GM04504 (cell line): ENCODE results near the gene SLFN12.
"Not testable (repeated sequence)": the region's sequence is repeated elsewhere in the genome, so short reads cannot be mapped to it uniquely, and the experiment has no call there.

Experiments
- DNase-seq: peaks from one replicate; pipeline ENCODE4 v3.0.0-alpha.2; 2012; ENCODE audit warnings: low read depth

The SLFN12 gene

DNA sequence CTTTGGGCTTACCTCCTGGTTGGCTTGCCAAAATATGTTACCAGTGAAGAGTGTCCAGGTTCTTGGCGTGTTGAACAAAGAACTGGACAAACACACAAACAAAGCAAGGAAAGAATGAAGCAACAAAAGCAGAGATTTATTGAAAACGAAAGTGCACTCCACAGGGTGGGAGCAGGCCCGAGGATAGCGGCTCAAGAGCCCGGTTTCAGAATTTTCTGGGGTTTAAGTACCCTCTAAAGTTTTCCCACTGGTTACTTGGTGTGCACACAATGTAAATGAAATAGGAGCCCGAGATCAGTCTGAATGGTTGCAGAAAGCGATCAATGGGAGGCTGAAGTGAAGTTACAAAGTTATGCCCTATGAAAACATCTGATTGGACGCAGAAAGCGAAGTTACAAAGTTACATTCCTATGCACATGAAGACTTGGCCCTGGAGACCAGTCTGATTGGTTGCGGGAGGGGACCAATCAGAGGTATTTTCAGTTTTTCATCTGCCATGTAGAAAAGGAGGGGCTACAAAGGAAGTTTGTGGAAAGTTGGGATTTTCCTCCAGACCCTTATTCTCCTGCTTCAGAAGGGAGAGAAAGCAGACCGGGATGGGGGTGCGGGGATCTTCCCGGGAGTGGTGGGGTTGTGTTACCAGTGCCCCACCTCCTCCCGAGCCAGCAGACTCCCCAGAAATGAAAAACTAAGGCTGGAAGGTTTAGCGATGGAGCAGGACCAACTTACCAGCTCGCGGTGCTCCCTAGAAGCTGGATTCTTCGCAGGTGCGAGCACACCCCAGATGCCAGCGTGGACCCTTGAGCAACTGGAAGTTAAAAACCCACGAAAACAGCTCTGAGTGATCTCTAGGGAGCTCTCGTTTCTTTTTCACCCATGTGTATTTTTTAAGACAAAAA is at the start of gene SLFN12:
TSS of gene SLFN12 (minus strand) at position 325 of the 899 bp plus-strand sequence. CDS start 9,472 bp downstream, outside the sequence.
- peak; percentile 28 for DNase-seq

DNA sequence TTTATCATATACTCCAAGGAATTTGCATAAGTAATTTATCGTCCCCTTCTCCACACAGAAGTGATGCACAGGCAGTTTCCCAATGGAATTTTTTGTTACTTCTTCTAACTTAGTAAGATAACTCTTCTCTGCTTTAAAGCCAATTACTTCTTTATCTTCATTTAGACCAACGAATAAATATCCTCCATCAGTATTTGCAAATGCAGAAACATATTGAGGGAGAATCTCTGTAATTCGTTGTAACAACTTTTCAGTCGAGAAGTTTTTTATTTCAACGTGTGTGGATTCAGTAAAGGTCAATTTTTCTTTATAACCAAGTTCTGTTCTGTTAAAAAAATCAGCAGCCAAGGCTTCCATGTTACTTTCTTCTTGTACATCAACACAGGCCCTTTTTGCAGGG is 47.0 kb upstream of the SLFN12 start:
- no peak for DNase-seq

DNA sequence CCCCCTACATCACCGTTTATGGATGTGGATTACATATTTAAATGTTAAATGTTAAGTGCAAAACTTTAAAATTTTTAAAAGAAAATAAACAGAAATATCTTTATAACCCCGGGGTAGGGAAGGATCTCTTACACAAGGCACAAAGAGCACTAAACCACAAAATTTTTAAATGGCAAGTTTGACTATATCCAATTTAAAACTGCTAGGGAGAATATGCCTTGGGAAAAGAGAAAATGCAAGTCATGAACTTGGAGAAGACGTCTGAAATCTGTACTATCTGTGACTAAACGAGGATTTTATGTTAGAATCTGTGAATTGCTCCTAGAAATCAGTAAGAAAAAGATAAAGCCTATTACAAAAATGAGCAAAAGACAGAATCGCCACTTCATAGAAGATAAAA is 44.9 kb upstream of the SLFN12 start:
- no peak for DNase-seq

- no peak for DNase-seq
These were observed 44.1 kb upstream of the SLFN12 start for GRCh38 chr17:35476283-35476820.

- DNase-seq, result no peak
These were observed 36.2 kb upstream of the SLFN12 start for GRCh38 chr17:35468475-35468874.

DNA sequence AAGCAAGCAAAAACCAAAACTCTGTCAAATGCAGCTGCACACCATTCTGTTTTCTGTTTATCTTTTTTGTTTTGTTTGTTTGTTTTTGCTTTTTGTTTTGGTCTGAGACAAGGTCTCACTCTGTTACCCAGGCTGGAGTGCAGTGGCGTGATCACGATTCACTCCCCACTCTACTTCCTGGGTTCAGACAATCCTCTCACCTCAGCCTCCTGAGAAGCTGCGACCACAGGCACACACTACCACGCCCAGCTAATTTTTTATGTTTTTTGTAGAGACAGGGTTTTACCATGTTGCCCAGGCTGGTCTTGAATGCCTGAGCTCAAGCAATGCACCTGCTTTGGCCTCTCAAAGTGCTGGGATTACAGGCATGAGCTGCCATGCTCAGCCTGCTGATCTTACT is 35.5 kb upstream of the SLFN12 start:
- no peak for DNase-seq

DNA sequence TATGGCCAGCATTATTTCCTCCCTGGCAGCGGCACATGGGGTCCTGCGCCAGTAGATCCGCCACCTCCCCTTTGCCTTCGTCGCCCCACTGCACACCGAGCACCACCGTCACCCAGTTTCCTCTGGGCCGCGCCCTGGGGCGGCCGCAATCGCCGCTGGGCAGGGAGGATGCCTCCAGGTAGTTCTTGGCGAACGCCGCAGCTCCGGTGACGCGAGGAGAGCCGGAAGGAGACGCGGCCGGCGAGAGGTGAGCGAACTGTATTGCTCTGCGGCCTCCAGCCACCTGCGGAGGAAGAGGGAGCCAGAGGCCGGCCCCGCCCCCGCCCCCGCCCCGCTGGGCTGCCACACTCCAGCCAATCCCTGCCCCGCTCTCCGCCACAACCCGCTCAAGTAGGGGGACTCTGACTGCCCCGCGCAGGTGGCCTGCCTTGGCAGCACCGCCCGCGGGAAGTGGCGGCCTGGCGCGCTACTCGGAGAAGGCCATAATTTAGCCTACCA is 28.1 kb upstream of the SLFN12 start:
- no peak for DNase-seq

DNA sequence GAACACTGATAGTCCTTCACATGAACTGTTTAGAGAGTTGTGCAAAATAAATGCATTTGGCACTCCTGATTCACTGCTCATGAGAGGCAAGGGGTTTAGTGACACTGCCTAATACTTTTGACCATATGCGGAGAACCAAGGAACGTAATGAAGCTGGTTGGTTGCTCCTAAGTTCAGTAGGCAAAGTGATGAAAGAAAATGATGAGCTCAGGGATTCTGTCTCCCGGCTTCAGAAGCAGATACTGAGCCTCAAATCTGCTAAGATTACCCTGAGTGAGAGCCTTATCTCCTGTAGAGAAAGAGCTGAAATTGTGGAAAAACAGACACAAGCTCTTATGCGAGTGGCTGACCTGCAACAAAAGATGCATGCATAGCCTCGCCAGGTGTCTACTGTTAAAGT is 21.7 kb upstream of the SLFN12 start:
- DNase-seq, result not testable (repeated sequence)

DNA sequence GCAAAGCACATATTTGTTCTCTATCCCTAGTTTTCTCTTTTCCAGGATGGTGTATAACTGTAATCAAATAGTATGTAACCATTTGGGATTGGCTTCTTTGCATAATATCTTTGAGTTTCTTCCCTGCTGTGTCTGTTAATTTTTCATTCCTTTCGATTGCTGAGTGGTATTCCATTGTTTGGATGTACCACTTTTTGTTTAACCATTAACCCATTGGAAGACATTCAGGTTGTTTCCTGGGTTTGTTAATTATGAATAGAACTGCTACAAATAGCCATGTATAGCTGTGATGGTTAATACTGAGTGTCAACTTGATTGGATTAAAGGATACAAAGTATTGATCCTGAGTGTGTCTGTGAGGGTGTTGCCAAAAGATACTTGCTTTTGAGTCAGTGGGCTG is 20.9 kb upstream of the SLFN12 start:
- no peak for DNase-seq

DNA sequence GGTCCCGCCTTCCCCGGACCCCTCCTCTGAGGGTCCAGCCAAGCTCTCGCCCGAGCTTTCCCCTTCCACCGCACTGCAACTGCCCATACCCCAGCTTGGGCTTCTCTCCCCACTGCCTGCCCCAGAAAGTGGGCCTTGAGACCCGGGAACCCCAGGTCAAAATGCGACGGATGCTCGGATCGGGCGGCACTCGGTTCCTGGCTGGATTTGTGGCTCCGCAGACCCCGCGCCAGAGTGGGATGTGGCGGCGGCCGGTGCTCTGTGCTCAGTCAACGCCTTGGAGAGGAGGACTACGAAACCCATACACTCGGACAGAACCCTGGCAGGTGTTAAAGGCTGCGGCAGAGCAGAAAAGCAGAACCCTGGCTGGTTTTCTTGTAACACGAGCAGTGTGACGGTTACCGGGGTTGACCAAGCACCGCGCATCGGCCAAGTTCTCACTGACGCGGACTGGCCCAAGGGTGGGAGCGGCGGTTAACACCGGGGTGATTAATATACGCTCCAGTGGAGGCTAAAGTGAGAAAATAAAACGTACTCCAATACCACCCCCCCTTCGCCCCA is 17.2 kb upstream of the SLFN12 start:
- DNase-seq, result no peak

GRCh38 chr17:35448899-35449227 is 16.6 kb upstream of the SLFN12 start:
- no peak for DNase-seq

DNA sequence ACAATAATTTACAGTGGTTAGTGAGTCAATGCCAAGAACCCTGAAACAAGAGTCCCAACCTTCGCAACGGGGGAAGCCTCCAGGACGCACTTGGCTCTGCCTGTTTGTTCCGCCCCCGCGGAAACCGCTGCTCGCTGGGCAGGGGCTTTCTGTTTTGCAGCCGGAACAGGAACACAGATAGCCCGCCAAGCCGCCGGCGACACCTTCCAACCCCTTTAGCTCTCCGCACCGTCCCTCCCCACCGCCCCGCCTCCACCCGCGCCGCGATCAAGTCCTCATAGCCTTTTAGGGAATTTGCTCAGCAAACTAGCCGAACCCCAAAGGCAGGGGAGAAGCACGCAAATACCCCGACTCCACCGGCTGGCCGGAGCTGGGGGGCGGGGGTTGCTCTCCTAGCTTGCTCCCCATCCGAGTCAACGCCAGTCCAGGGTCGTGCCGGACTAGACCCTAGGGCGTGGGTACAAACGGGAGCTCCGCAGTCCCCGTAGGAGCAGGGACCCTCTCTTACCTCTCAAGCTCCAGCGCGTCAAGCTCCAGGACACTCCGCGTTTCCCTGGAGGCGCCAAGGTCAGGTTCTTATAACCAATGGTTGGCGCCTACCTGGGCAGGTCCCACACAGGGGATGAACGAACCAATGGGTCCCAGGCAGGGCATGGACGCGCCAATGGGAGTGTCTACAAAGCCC is 16.1 kb upstream of the SLFN12 start, which contains the start of gene SLFN13:
TSS of gene SLFN13 (minus strand) at position 553 of the 685 bp plus-strand sequence. CDS start 3,086 bp downstream, outside the sequence.
- no peak for DNase-seq

GRCh38 chr17:35447499-35447898 is 15.2 kb upstream of the SLFN12 start:
- no peak for DNase-seq

- DNase-seq, result no peak
These were observed 6.1 kb upstream of the SLFN12 start for GRCh38 chr17:35438433-35438832.

GRCh38 chr17:35433075-35433894 is 985 bp upstream of the SLFN12 start:
- peak; percentile 95 for DNase-seq

DNA sequence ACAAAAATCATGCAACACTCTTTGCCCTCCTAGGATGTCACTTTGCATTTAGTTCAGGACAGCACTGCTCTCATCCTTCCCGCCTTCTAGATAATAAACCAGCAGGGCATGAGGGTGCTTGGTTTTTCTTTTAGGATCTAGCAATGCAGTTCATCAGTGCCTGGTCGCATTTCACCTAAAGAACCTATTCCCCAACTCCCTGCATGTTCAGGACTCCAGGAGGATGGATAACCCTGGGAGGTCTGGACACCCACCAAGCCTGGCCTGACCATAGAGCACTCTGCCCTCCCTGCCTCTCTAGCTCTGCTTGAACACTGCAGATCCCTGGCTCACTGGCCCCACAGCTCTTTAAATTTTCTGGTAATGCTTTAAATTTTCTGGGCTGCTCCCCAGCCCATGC is 2.6 kb downstream of the SLFN12 start:
- no peak for DNase-seq

- no peak for DNase-seq
These were observed 4.1 kb downstream of the SLFN12 start for GRCh38 chr17:35428229-35428628.

DNA sequence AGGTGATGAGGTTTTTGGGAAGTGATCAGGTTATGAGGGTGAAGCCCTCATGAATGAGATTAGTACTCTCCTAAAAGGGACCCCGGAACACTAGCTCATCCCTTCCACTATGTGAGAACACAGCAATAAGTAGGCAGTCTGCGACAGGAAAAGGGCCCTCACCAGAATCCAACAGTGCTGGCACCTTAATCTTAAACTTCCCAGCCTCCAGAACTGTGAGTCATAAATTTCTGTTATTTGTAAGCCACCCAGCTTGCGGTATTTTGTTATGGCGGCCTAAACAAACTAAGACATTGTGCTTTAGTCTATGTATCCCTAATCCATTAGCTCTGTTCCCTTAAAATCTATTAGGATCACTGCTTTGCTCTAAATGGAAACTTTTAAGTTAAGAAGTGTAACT is 8.5 kb downstream of the SLFN12 start:
- DNase-seq, result no peak

DNA sequence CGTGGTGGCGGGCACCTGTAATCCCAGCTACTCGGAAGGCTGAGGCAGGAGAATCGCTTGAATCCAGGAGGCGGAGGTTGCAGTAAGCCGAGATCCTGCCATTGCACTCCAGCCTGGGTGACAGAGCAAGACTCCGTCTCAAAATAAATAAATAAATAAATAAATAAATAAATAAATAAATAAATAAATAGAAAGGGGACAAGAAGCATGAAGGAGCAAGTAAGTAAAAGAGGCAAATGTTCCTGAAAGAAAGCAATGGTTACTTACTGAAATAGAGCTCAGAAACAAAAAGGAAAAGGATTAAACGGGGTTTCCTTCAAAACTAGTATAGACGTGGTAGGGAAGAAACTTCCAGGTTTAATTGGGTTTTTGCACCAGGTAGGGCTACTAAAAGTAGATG is 11.2 kb downstream of the SLFN12 start:
- not testable (repeated sequence) for DNase-seq

- no peak for DNase-seq
These were observed 15.6 kb downstream of the SLFN12 start for GRCh38 chr17:35416659-35417058.

GRCh38 chr17:35414707-35415106 is 17.6 kb downstream of the SLFN12 start:
- not testable (repeated sequence) for DNase-seq

DNA sequence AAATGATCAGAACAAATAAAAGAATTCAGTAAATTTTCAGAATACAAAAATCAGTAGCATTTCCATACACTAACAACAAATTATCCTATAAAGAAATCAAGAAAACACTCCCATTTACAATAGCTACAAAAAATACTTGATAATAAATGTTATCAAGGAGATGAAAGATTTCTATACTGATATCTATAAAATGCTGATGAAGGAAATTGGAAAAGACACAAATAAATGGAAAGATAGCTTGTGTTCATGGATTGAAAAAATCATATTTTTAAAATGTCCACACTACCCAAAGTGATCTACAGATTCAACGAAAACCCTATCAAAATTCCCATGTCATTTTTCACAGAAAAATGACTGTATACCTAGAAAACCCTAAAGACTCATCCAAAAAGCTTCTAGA is 18.1 kb downstream of the SLFN12 start:
- no peak for DNase-seq
